ENCODE results near the gene CIAO1. TPM values are rescaled to one million over a fixed set of nuclear protein-coding genes. Genes with fewer than 3 reads are reported as not detected.

CIAO1 gene
- total and polyA plus RNA-seq, 2 of the 13 experiments (the other 11 are each of a cell fraction or from before 2014, with no cell fraction given): 99.3 to 120 TPM

GRCh38 chr2:96305091-96305978 is 39.3 kb downstream of the CIAO1 start, which contains the start of gene SNRNP200 (continued):
- TF ChIP-seq NFIC (IDR thresholded peaks at IDR 0.05; ENCODE audit: low read length) (0 out of 2 replicates have a peak, but pooled peaks have one; percentile 63), SP4 (CRISPR knock-in tag; IDR thresholded peaks at IDR 0.05) (peak; percentile 93), MEIS2 (CRISPR knock-in tag; IDR thresholded peaks at IDR 0.05) (peak; percentile 93), ZNF205 (CRISPR knock-in tag; IDR thresholded peaks at IDR 0.05) (peak; percentile 58; the same call in 1 of the 2 replicates), ZNF343 (CRISPR knock-in tag; IDR thresholded peaks at IDR 0.05) (peak; percentile 93), NONO (IDR thresholded peaks at IDR 0.05) (no peak), NONO (CRISPR knock-in tag; conservative IDR thresholded peaks at IDR 0.05) (peak; percentile 74), ZNF44 (CRISPR knock-in tag; IDR thresholded peaks at IDR 0.05) (peak; percentile 84; the same call in 1 of the 2 replicates), NFATC3 (CRISPR knock-in tag; IDR thresholded peaks at IDR 0.05) (peak; percentile 91; the same call in 1 of the 2 replicates), NFYB (CRISPR knock-in tag; IDR thresholded peaks at IDR 0.05) (peak; percentile 24), SNAPC2 (CRISPR knock-in tag; IDR thresholded peaks at IDR 0.05) (no peak), GZF1 (CRISPR knock-in tag; IDR thresholded peaks at IDR 0.05) (peak; percentile 84; the same call in 1 of the 2 replicates), ZNF335 (CRISPR knock-in tag; IDR thresholded peaks at IDR 0.05) (peak; percentile 74; the same call in 1 of the 2 replicates), HMGXB4 (CRISPR knock-in tag; IDR thresholded peaks at IDR 0.05; ENCODE audit: borderline replicate concordance in 1 of 2, low read depth in 1 of 2) (peak; percentile 64 to 96), DRAP1 (CRISPR knock-in tag; IDR thresholded peaks at IDR 0.05) (peak; percentile 60), ZNF781 (CRISPR knock-in tag; IDR thresholded peaks at IDR 0.05; ENCODE audit: borderline replicate concordance, not compliant biosample characterization) (peak; percentile 93), SP1 (IDR thresholded peaks at IDR 0.05) (no peak), SP1 (CRISPR knock-in tag; IDR thresholded peaks at IDR 0.05) (peak; percentile 93)
- TF ChIP-seq, protein P1, sequence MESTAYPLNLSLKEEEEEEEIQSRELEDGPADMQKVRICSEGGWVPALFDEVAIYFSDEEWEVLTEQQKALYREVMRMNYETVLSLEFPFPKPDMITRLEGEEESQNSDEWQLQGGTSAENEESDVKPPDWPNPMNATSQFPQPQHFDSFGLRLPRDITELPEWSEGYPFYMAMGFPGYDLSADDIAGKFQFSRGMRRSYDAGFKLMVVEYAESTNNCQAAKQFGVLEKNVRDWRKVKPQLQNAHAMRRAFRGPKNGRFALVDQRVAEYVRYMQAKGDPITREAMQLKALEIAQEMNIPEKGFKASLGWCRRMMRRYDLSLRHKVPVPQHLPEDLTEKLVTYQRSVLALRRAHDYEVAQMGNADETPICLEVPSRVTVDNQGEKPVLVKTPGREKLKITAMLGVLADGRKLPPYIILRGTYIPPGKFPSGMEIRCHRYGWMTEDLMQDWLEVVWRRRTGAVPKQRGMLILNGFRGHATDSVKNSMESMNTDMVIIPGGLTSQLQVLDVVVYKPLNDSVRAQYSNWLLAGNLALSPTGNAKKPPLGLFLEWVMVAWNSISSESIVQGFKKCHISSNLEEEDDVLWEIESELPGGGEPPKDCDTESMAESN (CRISPR knock-in tag; conservative IDR thresholded peaks at IDR 0.05): peak; percentile 95
- TF ChIP-seq, protein P2, sequence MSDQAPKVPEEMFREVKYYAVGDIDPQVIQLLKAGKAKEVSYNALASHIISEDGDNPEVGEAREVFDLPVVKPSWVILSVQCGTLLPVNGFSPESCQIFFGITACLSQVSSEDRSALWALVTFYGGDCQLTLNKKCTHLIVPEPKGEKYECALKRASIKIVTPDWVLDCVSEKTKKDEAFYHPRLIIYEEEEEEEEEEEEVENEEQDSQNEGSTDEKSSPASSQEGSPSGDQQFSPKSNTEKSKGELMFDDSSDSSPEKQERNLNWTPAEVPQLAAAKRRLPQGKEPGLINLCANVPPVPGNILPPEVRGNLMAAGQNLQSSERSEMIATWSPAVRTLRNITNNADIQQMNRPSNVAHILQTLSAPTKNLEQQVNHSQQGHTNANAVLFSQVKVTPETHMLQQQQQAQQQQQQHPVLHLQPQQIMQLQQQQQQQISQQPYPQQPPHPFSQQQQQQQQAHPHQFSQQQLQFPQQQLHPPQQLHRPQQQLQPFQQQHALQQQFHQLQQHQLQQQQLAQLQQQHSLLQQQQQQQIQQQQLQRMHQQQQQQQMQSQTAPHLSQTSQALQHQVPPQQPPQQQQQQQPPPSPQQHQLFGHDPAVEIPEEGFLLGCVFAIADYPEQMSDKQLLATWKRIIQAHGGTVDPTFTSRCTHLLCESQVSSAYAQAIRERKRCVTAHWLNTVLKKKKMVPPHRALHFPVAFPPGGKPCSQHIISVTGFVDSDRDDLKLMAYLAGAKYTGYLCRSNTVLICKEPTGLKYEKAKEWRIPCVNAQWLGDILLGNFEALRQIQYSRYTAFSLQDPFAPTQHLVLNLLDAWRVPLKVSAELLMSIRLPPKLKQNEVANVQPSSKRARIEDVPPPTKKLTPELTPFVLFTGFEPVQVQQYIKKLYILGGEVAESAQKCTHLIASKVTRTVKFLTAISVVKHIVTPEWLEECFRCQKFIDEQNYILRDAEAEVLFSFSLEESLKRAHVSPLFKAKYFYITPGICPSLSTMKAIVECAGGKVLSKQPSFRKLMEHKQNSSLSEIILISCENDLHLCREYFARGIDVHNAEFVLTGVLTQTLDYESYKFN (CRISPR knock-in tag; conservative IDR thresholded peaks at IDR 0.05): peak; percentile 76

Data from HepG2 (cell line).